ENCODE data around the gene PSMB4. TPM values are rescaled to one million over a fixed set of nuclear protein-coding genes. Genes with fewer than 3 reads are reported as not detected.

Gene PSMB4
- total RNA-seq, 4 donors from 2014 or later = 219 to 267 (median 232) TPM

DNA sequence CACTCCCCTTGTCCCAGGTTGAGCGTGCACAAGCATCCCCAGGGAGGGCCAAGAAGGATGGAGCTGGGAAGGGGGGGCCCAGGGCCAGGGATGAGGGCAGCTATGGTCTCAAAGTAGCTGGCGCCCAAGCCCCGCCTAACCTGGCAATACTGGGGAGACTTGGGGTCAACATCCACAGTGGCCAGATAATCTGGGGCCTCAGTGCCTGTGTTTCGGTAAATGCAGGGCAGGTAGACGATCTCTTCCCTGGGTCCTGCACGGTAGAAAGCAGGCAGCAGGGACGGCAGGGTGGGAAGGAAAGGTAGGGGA, 30.1 kb upstream of the PSMB4 start:
- no peak for TF ChIP-seq POLR2A (IDR thresholded peaks at IDR 0.05)
- TF ChIP-seq EP300 (IDR thresholded peaks at IDR 0.05) = no peak
- TF ChIP-seq, protein P1, sequence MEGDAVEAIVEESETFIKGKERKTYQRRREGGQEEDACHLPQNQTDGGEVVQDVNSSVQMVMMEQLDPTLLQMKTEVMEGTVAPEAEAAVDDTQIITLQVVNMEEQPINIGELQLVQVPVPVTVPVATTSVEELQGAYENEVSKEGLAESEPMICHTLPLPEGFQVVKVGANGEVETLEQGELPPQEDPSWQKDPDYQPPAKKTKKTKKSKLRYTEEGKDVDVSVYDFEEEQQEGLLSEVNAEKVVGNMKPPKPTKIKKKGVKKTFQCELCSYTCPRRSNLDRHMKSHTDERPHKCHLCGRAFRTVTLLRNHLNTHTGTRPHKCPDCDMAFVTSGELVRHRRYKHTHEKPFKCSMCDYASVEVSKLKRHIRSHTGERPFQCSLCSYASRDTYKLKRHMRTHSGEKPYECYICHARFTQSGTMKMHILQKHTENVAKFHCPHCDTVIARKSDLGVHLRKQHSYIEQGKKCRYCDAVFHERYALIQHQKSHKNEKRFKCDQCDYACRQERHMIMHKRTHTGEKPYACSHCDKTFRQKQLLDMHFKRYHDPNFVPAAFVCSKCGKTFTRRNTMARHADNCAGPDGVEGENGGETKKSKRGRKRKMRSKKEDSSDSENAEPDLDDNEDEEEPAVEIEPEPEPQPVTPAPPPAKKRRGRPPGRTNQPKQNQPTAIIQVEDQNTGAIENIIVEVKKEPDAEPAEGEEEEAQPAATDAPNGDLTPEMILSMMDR (IDR thresholded peaks at IDR 0.05) = no peak
- DNase-seq (ENCODE audit: low spot score in 2 of 2) = no peak
- Histone ChIP-seq H3K4me1 (peaks cover 0 to 57% (median 38%) of the 10 kb centered on the region in 4 donors), H3K27ac (peak overlapping the region in 1 of 4 donors; percentile 80), H3K4me3 (no peak overlapping the region), H3K36me3 (peaks cover 0 to 26% (median 0%) of the 10 kb centered on the region in 3 donors), H3K27me3 (no peaks in the 10 kb centered on the region), H3K9me3 (no peaks in the 10 kb centered on the region)
- 85% methylated on average over 7 of the region's 7 CpGs for WGBS, 2 donors

DNA sequence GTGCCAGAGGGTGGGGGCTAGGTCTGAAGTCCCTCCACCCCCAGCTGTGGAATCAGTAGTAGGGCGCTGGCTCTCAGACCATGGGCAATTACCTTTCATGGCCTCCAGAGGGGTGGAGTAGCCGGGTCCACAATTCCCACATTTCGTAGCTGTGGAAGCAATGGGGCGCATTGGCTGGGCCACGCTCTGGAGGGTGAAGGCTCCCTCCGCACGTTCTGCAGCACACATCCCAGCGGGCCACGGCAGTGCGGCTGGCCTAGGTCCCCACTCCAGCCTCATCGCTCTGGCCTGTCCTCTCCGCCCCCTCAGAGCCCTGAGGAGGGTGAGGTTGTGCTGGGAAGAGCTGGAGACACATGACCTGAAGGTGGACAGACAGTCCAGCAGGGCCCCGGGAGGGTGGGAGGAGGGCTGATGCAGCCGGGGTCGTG, 29.7 kb upstream of the PSMB4 start:
- Histone ChIP-seq H3K36me3 (peaks cover 0 to 23% (median 0%) of the 10 kb centered on the region in 3 donors), H3K27me3 (no peaks in the 10 kb centered on the region), H3K4me3 (no peak overlapping the region), H3K4me1 (peaks cover 0 to 57% (median 38%) of the 10 kb centered on the region in 4 donors), H3K9me3 (no peaks in the 10 kb centered on the region), H3K27ac (peak overlapping the region in 3 of 4 donors; percentile 47 to 80 (median 69))
- 65 to 74% methylated on average over 13 to 15 of the region's 15 CpGs for WGBS, 2 donors
- DNase-seq (ENCODE audit: low spot score in 2 of 2) = no peak
- TF ChIP-seq, protein P1 (IDR thresholded peaks at IDR 0.05) = no peak
- TF ChIP-seq POLR2A (IDR thresholded peaks at IDR 0.05) (no peak), EP300 (IDR thresholded peaks at IDR 0.05) (no peak)

DNA sequence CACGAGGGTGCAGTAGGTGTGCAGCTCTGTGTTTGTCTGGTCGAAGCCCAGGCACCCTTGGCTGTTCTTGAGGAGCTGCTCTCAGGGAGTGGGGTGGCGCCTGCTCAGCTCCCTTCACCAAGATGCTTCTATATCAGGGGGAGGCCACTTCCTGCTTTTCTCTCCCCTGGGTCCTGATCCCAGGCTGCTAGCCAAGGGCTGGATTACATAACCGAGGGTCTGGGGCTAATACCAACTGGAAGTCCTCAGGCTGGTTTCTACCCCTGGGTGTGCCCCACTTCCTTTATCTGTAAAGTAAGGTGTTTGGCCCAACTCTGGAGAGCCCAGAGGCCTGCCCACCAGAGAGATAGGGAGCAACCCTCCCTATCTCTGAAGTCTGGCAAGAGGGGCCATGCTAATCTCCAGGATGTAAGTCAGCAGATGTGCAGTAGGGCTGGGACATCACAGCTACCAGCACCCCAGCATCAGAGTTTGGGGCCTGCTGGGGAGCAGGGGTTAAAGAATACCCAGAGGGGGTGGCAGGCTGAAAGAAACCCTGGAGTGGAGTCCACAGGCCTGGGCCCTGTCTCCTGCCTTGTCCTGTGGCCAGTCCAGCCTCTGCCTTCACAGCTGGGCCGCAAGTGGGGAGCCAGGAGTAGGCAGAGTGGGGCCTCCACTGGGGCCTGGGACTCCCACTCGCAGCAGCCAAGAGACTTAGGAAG, 29.0 kb upstream of the PSMB4 start:
- WGBS, 2 donors = 49 to 56% methylated on average over 6 of the region's 6 CpGs
- no peak for DNase-seq (ENCODE audit: low spot score in 2 of 2)
- no peaks in the 10 kb centered on the region for H3K9me3 ChIP-seq
- peaks cover 0 to 57% (median 38%) of the 10 kb centered on the region in 4 donors for H3K4me1 ChIP-seq
- H3K4me3 ChIP-seq = no peak overlapping the region
- TF ChIP-seq POLR2A (IDR thresholded peaks at IDR 0.05) = no peak
- TF ChIP-seq, protein P1 (IDR thresholded peaks at IDR 0.05) = no peak
- no peak for TF ChIP-seq EP300 (IDR thresholded peaks at IDR 0.05)
- peaks cover 0 to 15% (median 0%) of the 10 kb centered on the region in 3 donors for H3K36me3 ChIP-seq
- H3K27me3 ChIP-seq = no peaks in the 10 kb centered on the region
- H3K27ac ChIP-seq = peak overlapping the region in 3 of 4 donors; percentile 47 to 80 (median 69)

DNA sequence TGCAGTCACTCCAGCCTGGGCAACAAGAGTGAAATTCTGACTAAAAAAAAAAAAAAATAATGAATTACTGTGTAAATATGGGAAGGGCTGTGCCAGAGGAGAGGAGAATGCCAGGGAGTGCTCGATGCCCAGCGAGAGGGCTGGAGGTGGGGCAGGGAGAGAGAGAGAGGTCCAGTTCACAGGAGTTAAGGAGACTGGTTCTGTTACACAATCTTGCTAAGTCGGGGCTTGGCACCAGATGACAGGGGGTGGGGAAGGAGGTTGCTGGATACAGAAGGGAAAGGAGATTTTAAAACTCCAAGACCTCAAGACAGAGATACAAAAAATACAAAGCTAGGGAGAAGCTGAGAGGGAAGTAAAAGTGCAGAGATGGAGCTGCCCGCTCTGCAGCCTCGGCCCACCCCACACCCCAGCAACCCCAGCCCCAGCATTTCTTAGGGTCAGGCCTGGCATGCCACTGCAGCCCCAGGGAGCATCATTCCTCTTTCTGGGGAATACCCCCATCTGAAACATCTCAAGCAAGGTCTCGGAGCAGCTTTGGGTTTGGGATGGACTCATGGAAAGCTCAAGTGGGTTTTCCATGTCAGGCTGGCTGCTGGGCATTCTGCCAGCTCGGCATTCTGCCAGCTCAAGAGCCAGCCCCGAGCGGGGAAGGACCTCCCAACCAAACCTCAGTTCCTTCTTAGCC, 27.9 kb upstream of the PSMB4 start:
- DNase-seq (ENCODE audit: low spot score in 2 of 2) = peak; percentile 61 to 72

More for the DNA sequence above, 27.9 kb upstream of the PSMB4 start:
- TF ChIP-seq EP300 (IDR thresholded peaks at IDR 0.05) = peak in 1 of 2 donors; percentile 42
- TF ChIP-seq, protein P1 (IDR thresholded peaks at IDR 0.05) = no peak
- Histone ChIP-seq H3K27ac (peak overlapping the region; percentile 49 to 81 (median 74)), H3K4me3 (peak overlapping the region; percentile 17 to 54 (median 38)), H3K27me3 (no peaks in the 10 kb centered on the region), H3K9me3 (no peaks in the 10 kb centered on the region), H3K36me3 (peaks cover 0 to 4% (median 0%) of the 10 kb centered on the region in 3 donors), H3K4me1 (peaks cover 0 to 57% (median 38%) of the 10 kb centered on the region in 4 donors)
- 14% methylated on average over 9 of the region's 9 CpGs for WGBS, 2 donors
